ENCODE data around the gene ELAVL4.

ELAVL4 gene

DNA sequence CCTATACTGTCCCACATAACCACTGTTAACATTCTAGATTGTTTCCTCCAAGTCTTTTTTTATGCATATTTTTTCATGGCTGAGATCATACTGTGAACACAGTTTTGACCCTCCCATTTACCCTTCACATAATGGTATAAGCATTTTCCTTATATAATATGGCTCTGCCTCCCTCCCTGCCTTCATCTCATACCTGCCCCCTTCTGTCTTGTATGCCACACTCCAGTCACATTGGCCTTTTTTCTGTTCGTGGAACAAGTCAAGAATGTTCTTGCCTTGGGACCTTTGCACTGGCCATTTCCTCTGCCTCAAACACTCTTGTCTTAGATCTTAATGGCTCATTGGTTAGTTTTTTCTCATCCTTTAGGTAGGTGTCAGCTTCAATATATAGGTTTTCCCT lies 24.3 kb upstream of the ELAVL4 start:
- no peak for ATAC-seq
- TF ChIP-seq ESRRG (CRISPR knock-in tag; IDR thresholded peaks at IDR 0.05) (no peak), RARB (CRISPR knock-in tag; IDR thresholded peaks at IDR 0.05) (no peak), PPARA (CRISPR knock-in tag; IDR thresholded peaks at IDR 0.05; ENCODE audit: borderline replicate concordance) (no peak), CSDC2 (CRISPR knock-in tag; IDR thresholded peaks at IDR 0.05) (no peak), ZFP30 (CRISPR knock-in tag; IDR thresholded peaks at IDR 0.05) (no peak), ZFP3 (CRISPR knock-in tag; IDR thresholded peaks at IDR 0.05) (no peak), ZNF70 (CRISPR knock-in tag; IDR thresholded peaks at IDR 0.05) (no peak), ZNF565 (CRISPR knock-in tag; conservative IDR thresholded peaks at IDR 0.05; ENCODE audit: low read depth) (no peak), ARNTL (CRISPR knock-in tag; IDR thresholded peaks at IDR 0.05; ENCODE audit: borderline replicate concordance, low read depth) (no peak)
- TF ChIP-seq, protein P1, sequence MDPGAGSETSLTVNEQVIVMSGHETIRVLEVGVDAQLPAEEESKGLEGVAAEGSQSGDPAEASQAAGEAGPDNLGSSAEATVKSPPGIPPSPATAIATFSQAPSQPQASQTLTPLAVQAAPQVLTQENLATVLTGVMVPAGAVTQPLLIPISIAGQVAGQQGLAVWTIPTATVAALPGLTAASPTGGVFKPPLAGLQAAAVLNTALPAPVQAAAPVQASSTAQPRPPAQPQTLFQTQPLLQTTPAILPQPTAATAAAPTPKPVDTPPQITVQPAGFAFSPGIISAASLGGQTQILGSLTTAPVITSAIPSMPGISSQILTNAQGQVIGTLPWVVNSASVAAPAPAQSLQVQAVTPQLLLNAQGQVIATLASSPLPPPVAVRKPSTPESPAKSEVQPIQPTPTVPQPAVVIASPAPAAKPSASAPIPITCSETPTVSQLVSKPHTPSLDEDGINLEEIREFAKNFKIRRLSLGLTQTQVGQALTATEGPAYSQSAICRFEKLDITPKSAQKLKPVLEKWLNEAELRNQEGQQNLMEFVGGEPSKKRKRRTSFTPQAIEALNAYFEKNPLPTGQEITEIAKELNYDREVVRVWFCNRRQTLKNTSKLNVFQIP (CRISPR knock-in tag; IDR thresholded peaks at IDR 0.05; ENCODE audit: borderline replicate concordance, low read depth) = no peak

GRCh38 chr1:50091068-50091467 lies 17.7 kb upstream of the ELAVL4 start:
- ATAC-seq = no peak
- no peak for TF ChIP-seq RARB (CRISPR knock-in tag; IDR thresholded peaks at IDR 0.05)
- no peak for TF ChIP-seq OSR1 (CRISPR knock-in tag; IDR thresholded peaks at IDR 0.05)
- TF ChIP-seq ARNTL (CRISPR knock-in tag; IDR thresholded peaks at IDR 0.05; ENCODE audit: borderline replicate concordance, low read depth) = no peak
- TF ChIP-seq, protein P2, sequence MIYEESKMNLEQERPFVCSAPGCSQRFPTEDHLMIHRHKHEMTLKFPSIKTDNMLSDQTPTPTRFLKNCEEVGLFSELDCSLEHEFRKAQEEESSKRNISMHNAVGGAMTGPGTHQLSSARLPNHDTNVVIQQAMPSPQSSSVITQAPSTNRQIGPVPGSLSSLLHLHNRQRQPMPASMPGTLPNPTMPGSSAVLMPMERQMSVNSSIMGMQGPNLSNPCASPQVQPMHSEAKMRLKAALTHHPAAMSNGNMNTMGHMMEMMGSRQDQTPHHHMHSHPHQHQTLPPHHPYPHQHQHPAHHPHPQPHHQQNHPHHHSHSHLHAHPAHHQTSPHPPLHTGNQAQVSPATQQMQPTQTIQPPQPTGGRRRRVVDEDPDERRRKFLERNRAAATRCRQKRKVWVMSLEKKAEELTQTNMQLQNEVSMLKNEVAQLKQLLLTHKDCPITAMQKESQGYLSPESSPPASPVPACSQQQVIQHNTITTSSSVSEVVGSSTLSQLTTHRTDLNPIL (CRISPR knock-in tag; IDR thresholded peaks at IDR 0.05; ENCODE audit: low read depth) = no peak
- no peak for TF ChIP-seq ZNF70 (CRISPR knock-in tag; IDR thresholded peaks at IDR 0.05)
- no peak for TF ChIP-seq ZC3H10 (CRISPR knock-in tag; IDR thresholded peaks at IDR 0.05)
- no peak for TF ChIP-seq PPARA (CRISPR knock-in tag; IDR thresholded peaks at IDR 0.05; ENCODE audit: borderline replicate concordance)
- TF ChIP-seq CSDC2 (CRISPR knock-in tag; IDR thresholded peaks at IDR 0.05) = no peak
- TF ChIP-seq, protein P1 (CRISPR knock-in tag; IDR thresholded peaks at IDR 0.05; ENCODE audit: borderline replicate concordance, low read depth) = no peak
- TF ChIP-seq, protein P3, sequence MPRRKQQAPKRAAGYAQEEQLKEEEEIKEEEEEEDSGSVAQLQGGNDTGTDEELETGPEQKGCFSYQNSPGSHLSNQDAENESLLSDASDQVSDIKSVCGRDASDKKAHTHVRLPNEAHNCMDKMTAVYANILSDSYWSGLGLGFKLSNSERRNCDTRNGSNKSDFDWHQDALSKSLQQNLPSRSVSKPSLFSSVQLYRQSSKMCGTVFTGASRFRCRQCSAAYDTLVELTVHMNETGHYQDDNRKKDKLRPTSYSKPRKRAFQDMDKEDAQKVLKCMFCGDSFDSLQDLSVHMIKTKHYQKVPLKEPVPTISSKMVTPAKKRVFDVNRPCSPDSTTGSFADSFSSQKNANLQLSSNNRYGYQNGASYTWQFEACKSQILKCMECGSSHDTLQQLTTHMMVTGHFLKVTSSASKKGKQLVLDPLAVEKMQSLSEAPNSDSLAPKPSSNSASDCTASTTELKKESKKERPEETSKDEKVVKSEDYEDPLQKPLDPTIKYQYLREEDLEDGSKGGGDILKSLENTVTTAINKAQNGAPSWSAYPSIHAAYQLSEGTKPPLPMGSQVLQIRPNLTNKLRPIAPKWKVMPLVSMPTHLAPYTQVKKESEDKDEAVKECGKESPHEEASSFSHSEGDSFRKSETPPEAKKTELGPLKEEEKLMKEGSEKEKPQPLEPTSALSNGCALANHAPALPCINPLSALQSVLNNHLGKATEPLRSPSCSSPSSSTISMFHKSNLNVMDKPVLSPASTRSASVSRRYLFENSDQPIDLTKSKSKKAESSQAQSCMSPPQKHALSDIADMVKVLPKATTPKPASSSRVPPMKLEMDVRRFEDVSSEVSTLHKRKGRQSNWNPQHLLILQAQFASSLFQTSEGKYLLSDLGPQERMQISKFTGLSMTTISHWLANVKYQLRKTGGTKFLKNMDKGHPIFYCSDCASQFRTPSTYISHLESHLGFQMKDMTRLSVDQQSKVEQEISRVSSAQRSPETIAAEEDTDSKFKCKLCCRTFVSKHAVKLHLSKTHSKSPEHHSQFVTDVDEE (CRISPR knock-in tag; IDR thresholded peaks at IDR 0.05) = no peak
- TF ChIP-seq ZNF565 (CRISPR knock-in tag; conservative IDR thresholded peaks at IDR 0.05; ENCODE audit: low read depth) = no peak
- TF ChIP-seq ZFP30 (CRISPR knock-in tag; IDR thresholded peaks at IDR 0.05) = no peak
- TF ChIP-seq, protein P4, sequence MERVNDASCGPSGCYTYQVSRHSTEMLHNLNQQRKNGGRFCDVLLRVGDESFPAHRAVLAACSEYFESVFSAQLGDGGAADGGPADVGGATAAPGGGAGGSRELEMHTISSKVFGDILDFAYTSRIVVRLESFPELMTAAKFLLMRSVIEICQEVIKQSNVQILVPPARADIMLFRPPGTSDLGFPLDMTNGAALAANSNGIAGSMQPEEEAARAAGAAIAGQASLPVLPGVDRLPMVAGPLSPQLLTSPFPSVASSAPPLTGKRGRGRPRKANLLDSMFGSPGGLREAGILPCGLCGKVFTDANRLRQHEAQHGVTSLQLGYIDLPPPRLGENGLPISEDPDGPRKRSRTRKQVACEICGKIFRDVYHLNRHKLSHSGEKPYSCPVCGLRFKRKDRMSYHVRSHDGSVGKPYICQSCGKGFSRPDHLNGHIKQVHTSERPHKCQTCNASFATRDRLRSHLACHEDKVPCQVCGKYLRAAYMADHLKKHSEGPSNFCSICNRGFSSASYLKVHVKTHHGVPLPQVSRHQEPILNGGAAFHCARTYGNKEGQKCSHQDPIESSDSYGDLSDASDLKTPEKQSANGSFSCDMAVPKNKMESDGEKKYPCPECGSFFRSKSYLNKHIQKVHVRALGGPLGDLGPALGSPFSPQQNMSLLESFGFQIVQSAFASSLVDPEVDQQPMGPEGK (CRISPR knock-in tag; IDR thresholded peaks at IDR 0.05; ENCODE audit: borderline replicate concordance) = no peak
- TF ChIP-seq ISL1 (CRISPR knock-in tag; IDR thresholded peaks at IDR 0.05) = no peak
- no peak for TF ChIP-seq ZFP3 (CRISPR knock-in tag; IDR thresholded peaks at IDR 0.05)
- TF ChIP-seq BACH2 (CRISPR knock-in tag; IDR thresholded peaks at IDR 0.05; ENCODE audit: borderline replicate concordance) = no peak
- no peak for TF ChIP-seq TCF4 (CRISPR knock-in tag; IDR thresholded peaks at IDR 0.05; ENCODE audit: borderline replicate concordance)

DNA sequence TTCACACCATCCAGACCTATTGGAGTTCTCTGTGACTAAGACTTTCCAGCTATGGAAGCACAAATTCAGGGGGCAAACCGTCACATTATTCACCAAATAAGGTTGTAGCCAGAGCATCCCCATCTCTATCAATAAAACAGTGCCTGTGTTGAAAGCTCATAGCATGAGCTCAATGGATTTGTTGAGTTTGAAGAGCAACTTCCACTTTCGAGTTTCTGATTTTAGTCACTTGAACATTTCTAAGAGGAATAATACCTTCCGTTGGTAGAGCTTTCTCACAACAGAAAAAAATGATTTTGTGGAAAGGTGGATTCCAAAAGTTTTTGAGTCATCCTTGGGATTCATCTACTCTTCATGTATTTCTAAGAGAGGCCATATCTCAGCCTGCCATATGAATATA lies 13.0 kb upstream of the ELAVL4 start:
- TF ChIP-seq TCF4 (CRISPR knock-in tag; IDR thresholded peaks at IDR 0.05; ENCODE audit: borderline replicate concordance) (no peak), GLIS3 (CRISPR knock-in tag; IDR thresholded peaks at IDR 0.05) (no peak), PPARA (CRISPR knock-in tag; IDR thresholded peaks at IDR 0.05; ENCODE audit: borderline replicate concordance) (no peak), ISL1 (CRISPR knock-in tag; IDR thresholded peaks at IDR 0.05) (no peak), RARB (CRISPR knock-in tag; IDR thresholded peaks at IDR 0.05) (no peak)
- no peak for ATAC-seq

Data from SK-N-SH treated with all-trans-retinoic acid at 6 μM for 48 hours (cell line).